Ecto neural progenitor cell (in vitro differentiated cells): ENCODE results near the gene DPYSL4.
A peak's percentile ranks its signal among the peaks of the same experiment; 100 is the strongest.

Experiments
- DNase-seq: peaks from one replicate; pipeline ENCODE4 v3.0.0-alpha.2; 2018; ENCODE audit warnings: low spot score

DPYSL4 gene

DNA sequence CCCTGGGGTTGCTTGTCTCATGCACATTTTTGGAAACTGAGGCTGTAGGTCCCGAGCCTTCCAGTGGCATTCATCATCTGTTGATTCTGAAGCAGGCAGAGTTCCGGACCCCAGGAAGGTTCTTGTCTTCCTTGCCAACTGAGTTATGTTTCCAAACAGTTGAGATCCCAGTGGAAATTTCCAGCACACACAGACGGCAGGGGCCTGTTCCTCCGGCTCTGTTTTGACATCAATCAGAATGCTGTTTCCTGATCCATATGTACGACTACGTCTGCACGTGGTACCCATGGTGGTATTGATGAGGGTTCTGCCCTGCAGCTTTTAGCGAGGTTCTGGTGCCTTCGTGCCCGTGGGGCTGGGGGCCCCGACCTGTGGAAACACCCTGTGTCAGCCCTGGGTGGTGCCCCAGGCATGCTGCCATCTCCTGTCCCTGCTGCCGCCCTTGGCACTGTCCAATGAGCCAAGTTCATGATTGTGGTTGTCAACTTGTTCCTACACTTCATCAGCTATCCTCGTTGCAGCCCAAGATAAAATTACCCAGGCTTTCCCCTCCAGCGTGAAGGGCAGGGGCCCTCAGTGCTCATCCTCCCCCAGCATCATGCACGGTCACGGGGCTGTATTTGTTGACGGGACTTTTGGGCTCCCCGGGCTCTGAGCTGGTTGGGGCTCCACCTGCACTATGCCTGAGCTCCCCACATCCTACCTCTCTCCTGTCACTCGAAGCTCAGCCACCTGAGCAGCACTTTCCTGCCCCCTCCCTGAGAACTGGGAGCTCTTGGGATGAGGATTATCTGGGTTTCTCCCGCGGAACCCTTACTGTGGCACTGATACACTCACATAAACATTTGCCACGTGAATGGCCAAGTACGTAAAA, 7.8 kb upstream of the DPYSL4 start:
- DNase-seq: no peak

DNA sequence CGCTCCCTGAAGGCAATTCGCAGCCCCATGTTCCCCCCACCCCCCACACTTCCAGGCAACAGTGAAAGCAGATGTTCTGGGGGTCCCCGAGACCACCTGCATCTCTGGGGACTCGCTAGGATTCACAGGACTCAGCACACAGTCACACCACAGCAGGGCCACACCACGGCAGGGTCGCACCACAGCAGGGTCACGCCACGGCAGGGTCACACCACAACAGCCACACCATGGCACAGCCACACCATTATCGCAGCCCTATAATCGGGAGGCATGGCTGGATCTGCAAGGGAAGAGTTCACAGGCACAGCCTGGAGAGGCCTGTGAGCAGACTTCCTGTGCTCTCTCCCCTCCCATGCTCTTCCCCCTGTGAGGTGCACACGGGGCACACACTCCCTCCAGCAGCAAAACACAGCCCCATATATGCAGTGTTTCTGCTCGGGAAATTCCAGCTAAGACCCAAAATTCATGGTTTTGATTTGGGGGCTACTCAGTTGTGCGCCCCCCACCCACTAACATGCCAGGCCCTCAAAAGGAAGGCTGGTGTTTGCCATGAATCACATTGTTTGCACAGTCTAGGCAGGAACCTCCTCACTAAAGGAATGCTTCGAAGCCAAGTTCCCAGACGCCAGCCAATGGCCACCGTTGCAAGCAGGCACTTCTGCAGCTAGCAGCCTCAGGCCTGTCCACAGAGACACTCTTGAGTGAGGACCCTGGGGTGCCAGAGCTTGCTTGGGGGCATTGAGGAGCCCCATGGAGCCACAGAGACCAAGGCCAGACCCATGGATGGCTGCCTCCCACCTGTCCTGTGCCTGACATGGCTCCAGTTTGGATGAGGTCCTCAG, 7.0 kb upstream of the DPYSL4 start:
- DNase-seq: no peak

DNA sequence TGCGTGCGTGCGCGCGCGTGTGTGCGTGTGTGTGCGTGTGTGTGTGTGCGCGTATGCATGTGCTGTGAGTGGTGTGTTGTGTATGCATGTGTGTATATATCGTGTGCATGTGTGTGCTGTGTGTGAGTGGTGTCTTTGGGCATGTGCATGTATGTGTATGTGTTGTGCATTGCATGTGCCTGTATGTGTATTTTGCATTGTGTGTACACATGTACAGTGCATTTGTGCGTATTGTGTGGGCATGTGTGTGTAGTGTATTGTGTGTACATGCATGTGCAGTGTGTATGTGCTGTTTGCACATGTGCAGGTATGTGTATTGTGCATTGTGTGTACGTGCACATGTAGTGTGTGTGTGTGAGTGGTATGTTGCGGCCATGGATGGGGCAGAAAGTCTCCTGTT, 6.0 kb upstream of the DPYSL4 start:
- no peak for DNase-seq

DNA sequence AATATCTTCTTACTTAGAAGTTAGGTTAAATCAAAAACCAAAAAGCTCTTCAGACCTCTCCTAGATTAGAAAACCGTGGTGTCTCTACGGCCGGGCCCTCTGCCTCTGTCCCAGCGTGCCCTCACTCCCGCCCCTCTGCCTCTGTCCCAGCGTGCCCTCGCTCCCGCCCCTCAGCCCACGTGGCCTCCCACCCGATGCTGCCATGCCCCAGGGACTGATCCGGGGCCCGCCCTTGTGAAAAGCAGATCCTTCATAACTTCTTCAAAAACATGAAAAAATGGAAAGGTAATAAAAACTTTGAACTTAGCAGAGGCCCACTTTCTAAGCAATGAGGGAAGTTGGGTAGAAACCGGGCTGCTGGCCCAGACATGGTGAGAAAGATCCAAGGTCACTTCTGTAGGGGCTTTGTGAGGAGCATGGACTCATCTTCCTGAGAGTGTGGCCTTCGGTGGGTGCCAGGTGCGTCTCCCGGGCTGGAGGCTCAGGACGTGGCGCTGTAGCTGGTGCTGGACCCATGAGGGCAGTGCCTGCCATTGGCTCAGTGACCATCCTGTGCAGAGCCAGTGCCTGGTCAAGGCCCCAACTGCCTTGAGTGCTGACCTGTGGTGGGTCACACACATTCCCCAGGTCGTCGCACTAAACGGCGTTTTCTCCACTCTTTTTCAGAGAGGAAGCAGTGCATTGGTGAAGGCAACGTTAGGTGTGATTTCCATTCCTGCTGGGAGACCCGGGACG, 4.9 kb upstream of the DPYSL4 start:
- no peak for DNase-seq

DNA sequence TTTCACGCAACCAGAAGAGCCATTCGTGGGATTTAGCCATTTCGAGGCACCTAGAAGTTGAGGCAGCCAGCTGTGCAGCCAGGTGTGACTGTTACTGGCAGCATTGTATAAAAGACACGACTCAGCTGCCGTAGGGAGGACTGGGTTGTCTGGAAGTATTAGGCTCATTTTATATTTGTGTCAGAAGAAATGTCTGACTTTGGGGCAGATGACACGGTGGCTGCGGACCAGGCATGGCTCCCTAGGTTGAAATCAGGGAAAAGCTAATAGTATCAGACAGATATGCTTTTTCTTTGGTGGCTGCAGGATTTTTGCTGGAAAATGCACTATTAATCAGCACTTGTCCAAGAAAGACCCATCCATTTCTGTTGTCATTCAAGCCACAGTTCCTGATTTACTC, 4.2 kb upstream of the DPYSL4 start:
- no peak for DNase-seq

DNA sequence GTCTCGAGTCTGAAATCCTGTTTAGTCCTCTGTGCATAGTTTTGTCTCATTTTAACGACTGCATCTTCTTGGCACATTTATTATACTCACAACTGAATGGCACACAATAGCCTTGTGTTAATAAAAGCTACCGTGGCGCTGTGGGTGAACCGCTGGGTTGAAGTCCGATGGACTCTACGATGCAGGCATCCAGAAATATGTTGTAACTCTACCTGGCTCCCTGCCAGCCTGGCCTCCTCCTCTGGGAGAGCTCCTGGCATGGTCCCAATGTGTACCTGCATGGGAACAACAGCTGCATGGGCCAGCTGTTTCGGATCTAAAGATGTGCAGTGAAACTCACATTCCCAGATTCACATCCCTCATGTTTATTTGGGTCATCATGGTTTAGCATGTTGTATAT, 3.7 kb upstream of the DPYSL4 start:
- no peak for DNase-seq

DNA sequence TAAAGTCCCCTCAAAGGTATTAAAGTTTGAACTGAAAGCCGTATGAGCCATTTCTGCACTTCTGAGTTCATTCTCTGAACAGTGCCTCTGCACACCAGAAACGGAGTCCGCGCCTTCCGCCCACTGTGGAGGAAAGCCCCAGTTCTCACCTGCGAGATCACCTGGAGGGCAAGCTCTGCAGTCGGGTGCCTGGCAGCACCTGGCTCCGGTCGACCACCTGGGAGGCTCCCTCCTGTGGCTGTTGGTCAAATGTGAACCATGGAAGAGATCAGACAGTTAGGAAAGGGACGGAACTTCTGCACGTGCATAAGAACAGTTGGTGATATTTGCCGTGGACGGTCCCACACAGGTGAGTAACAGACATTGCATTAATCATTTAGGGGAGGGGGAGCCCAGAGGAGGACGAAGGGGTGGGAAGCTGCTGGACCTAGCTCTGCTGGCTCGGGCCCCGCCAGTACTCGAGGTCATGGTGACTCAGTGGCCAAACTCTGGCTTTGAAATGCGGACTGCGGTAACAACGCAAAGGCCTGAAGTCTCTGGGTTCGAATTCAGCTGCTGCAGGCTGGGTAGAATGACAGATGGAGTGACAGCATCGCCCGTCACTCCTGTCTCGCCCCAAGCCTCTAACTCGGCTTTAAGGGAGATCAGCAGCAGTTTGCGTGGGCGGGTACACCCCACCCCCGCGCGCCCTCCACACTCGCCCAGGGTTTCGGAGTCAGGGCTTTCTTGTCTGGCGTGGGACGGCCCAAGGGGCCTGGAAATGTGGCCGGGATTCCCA, 1.7 kb upstream of the DPYSL4 start:
- no peak for DNase-seq

DNA sequence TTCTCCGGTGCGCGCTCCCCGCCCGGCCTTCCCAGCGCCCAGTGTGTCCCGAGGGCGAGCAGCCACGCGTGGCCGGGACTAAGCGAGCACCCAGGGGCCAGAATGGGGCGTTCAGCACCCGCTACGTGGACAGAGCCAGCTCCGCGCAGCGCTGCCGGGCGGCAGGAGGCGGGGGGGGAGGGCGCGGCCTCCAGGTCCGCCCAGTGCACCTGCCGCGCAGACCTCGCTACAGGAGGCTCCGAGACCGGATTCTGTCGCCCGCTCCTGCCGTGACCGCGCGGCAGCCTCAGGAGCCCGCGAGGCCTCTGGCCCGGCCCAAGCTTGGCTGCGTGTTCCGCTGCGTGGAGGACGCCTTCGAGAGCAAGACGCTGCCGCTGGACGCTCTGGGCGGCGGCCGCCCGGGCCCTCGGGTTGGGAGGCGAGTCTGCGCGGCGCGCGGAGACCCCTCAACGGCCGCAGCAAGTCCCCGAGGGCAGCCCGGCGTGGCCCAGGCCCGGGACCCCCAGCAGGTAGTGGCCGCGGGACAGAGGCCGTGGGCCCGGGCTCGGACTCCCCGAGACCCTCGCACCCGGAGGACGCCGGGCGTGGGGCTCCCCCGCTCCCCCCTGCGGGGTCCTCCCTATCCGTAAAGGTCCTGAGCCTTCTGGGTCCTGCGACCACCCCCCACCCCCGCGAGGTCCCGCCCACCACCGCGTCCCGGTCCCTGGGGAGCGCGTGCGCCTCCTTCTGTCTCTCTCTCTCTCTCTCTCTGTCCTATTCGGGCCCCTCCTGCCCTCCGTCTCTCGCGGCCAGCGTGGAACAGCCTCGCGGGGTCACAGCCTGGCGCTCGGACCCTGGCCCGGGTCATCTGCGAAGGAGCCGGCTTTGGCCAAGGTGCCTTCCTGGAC, 904 bp upstream of the DPYSL4 start:
- DNase-seq: peak; percentile 77

DNA sequence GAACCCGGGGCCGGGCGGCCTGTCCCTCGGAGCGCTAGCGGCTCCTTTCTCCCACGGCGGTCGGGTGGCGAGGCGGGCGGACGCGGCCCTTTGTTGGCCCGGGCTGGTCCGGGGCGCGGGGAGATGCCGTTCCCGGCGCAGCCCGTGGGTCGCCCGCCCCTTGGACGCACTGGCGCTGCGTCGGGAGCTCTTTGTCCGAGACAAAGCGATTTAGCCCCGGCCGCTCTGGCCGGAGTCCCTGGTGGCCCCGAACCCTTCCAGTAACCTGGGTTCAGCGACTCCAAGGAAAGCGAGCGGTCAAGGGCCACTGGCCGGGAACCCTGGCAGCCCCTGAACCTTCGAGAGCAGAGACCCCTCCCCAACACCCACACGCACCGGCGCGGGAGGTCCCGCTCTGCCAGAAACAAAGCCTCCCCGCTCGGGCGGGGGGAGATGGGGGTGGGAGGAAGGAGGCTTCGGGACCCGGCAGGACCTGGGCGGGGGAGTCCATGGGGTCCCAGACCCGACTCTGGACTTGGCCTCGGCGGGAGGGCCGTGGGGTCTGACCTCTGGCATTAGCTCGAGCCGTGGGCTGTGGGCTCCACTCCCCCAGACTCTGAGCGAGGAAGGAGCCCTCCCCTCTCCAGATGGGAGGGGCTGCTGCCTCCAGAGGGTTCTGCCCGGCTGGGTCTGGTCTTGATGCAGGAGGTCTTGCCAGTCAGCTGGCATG, 836 bp downstream of the DPYSL4 start:
- DNase-seq: peak; percentile 62

DNA sequence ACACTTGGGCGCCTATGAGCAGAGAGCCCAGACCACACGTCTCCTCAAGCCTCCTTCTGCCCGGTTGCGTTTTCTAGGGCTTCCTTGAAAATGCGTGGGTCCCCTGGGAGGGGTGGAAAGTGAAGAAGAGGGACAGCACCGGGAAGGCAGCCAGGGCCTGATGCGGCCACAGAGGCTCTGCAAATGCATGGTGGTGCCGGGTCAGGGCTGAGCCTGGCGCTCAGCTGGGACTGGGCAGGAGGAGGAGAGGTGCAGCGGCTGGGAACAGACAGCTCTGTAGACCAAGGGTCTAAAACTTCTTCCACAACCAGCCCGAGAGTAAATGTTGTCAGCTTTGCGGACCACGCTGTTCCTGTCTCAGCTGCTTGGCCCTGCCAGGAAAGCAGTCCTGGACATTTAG, 1.6 kb downstream of the DPYSL4 start:
- DNase-seq: no peak

DNA sequence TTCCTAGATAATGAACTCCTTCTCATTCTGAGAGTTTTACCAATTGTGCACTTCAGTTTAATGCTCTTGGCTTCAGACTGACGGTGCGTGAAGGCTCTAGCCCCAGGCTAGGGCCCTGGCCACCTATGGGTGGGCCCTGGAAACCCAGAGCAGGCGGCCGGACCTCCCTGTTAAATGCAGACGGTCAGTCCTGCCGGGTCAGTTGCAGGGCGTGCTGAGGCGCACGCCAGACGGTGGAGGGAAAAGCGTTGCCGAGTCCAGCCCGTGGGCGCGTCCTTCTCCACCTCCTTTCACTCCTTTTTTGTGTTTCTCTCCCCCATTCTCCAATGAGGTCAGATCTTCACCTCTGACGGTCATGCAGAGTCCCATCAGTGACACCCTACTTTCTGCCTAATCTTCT, 2.3 kb downstream of the DPYSL4 start:
- DNase-seq: no peak

DNA sequence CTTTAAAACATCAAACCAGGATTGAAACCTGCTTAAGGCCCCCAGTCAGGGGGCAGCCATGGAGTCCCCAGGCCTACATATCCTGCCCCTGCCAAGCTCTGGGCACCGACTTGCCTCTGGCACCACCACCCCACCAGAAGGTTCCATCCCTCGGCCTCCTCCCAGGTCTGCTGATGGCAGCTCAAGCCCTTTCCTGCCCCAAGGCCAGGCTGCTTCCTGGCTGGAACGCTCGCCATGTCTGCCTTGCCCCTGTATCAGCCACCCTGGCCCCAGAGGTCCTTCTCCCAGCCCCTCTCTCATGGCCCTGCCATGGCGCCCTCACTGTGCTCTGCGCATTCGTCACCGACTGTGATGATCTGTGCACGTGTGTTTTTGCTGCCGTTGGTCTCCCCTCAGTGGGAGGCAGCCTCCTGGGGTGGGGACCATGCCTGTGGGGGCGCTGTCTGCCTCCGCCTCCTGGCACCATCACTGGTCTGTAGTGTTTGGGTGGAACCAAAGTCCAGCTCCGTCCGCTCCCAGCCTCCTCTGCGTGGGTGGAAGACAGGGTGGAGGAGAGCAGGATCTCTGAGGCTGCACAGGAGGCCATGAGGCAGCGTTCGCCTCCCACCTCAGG, 3.2 kb downstream of the DPYSL4 start:
- DNase-seq: no peak

DNA sequence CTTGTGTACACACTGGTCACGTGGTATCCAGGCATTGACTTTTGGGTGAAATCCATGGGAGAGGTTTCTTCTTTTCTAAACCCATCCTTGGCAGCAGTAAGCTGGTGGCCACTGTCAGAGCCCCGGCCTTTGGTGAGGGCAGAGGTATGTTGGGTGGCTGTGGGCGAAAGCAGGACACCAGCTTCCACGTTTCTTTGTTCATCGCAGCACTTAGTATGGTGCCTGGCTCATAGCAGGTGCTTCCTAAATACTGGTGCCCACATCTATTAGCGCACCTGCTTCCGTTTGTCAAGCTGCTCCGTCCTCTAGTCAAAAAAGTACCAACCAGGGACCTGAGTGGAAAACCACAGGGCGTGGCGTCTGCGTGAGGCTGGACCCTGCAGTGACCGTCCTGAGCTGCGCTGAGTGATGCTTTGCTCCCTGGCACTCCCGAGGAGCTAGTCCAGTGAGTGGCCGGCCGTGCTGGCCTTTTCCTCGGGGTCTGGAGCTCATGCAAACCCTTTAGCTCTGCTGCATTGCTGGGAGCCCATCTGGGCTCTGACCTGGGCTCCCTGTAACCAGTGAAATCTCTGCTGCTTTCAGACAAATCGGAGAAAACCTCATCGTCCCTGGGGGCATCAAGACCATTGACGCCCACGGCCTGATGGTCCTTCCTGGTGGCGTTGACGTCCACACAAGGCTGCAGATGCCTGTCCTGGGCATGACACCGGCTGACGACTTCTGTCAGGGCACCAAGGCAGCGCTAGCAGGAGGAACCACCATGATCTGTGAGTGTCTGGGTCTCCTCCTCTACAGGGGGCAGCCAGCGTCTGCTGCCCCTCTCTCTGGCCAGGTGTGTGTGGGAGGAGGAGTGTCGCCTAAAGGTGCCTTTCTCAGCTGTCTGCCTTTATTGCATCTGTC, 5.6 kb downstream of the DPYSL4 start:
- no peak for DNase-seq

DNA sequence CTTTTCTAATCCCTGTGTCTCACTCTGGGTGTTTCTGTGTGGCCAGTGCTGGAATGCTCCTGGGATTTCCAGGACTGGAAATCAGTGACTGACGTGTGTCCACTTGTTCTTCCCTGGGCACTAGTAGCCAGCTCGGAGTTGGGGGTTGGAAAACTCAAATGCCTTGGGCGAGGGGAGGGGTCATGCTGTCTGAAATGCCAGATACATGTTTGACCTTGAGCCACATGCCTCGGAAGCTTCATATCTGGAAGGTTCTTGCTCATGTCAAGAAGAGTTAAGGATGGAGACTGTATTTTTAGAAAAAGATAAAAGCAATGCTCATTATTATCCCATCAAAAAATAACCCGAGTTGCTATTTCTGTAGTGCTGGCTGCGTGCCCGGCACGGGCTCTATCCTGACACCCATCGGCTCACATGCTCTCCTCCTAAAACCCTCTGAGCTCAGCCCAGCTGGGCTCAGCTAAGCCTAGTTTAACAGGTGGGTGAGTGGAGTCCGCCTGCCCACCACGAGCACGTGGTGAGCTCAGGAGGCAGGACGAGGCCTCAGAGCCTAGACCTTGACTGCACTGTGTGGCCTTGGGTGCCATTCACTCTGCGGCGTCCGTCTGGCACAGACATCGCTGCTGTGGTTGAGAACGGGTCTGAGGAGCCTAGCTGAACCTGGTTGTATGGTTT, 6.4 kb downstream of the DPYSL4 start:
- DNase-seq: no peak

DNA sequence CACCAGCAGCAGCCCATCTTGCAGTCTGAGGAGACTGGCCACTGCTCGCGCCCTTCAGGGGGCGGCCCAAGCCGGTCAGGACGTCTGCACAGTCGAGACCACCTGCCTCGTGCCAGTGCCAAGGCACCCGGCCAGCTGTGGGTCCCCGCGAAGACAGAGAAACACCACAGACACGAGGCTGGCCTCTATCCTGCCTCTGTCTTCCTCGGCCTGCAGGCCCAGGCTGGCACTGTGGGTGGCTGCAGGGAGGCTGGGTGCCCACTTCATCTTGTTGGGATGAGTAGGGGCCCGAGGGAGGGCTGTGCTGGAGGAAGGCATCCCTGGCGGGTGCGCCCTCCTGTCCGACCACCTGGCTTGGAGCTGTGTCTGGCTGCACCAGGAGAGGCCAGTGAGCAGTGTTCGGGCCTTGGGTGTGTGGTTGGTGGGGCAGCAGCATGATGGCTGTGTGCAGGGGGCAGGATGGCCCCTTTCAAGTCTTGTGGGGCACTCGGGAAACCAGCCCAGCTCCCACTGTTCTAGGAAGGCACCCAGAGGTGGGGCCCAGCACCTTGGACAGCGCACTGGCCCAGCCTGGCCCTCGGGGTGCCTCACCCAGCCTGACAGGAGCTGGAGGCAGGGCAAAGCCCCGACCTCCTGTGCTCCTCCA, 7.3 kb downstream of the DPYSL4 start:
- no peak for DNase-seq

DNA sequence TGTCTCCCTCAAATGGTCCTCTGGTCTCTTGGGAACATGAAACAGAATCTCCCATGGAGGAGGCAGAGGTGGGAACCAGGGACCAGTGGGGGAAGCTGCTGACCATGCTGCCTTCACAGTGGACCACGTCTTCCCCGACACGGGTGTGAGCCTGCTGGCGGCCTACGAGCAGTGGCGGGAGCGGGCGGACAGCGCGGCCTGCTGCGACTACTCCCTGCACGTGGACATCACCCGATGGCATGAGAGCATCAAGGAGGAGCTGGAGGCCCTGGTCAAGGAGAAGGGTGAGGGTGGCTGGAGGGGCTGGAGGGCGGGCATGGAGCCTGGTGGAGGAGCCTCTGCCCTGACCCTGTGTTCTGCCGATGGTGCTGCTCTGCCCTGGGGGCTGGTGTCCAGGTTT, 8.0 kb downstream of the DPYSL4 start:
- no peak for DNase-seq

DNA sequence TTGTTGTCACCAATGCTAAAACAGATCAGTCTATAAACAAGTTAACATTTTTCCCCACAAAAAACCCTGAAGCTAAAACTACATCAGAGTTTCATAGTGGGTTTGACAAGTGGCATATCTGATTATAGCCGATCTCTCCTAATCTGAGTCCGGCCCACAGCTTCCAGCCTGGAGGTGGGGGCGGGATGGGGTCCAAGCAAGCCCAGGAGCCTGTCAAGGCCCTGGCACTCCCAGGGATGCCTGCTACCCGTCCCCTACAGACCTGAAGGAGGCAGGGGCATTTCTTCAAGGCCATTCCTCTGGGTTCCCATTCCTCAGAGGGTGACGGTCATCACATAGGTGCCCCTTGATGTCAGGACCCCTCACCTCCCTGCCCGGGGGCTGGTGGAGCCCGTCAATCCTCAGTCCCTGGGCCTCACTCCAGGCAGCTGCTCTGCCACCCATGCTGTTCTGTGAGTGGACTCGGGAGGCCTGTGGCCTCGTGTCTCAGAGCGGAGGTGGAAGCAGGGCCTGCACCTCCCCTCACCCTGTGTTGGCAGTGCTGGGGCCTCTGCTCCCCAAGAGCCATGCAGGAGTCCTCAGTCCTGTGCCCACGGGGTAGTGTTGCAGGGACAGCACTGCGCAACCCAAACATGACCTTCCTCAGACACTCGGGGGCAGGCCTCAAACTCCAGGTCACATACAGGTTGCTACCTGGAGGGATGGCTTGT, 8.8 kb downstream of the DPYSL4 start:
- DNase-seq: no peak
